ENCODE results near the gene POLE.

- no peak for TF ChIP-seq CTCF (conservative IDR thresholded peaks at IDR 0.05; ENCODE audit: low read length)
- no peak for TF ChIP-seq EZH2phosphoT487 (IDR thresholded peaks at IDR 0.05; ENCODE audit: borderline replicate concordance)
These were observed 52.6 kb downstream of the POLE start for GRCh38 chr12:132634411-132634990.
